ENCODE data around the gene OSBPL10.
"Not testable (repeated sequence)": the region's sequence is repeated elsewhere in the genome, so short reads cannot be mapped to it uniquely, and the experiment has no call there.

Gene OSBPL10

DNA sequence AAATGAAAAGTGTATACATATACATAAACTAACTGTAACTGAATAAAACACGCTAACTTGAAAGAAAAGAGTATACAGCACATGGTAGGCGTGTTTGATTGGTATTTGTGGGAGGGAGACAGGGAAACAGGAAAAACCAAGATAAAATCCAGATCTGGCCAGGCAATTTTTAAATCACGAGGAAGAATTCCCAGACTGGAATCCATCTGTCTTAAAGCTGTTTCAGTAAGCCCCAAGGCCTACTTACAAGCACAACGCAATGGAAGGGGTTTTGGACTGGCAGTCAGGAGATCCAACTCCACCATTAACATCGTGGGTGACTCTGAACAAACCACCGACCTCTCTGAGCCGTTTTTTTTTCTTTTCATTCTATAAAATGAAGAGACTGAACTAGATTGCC is 195.8 kb downstream of the OSBPL10 start:
- H3K27ac ChIP-seq (ENCODE audit: low read length) = no peak overlapping the region
- H3K4me3 ChIP-seq (ENCODE audit: low read length) = no peak overlapping the region
- no peaks in the 10 kb centered on the region for H3K27me3 ChIP-seq (ENCODE audit: control insufficient read depth, insufficient read depth, low read length)
- no peaks in the 10 kb centered on the region for H3K9me3 ChIP-seq (ENCODE audit: control insufficient read depth, insufficient read depth, low read length)
- H3K4me1 ChIP-seq (ENCODE audit: control insufficient read depth, insufficient read depth, low read length) = no peaks in the 10 kb centered on the region
- H3K36me3 ChIP-seq (ENCODE audit: control insufficient read depth, insufficient read depth, low read length) = no peaks in the 10 kb centered on the region
- no peak for DNase-seq (ENCODE audit: low read depth, low spot score)
- WGBS (ENCODE audit: insufficient coverage, insufficient read length) = no CpG with 5 or more reads among the region's 7 CpGs

- WGBS (ENCODE audit: insufficient coverage, insufficient read length) = no CpG with 5 or more reads among the region's 2 CpGs
- not testable (repeated sequence) for DNase-seq (ENCODE audit: low read depth, low spot score); H3K9me3 ChIP-seq (ENCODE audit: control insufficient read depth, insufficient read depth, low read length); H3K4me3 ChIP-seq (ENCODE audit: low read length); H3K27ac ChIP-seq (ENCODE audit: low read length); H3K36me3 ChIP-seq (ENCODE audit: control insufficient read depth, insufficient read depth, low read length); H3K27me3 ChIP-seq (ENCODE audit: control insufficient read depth, insufficient read depth, low read length); H3K4me1 ChIP-seq (ENCODE audit: control insufficient read depth, insufficient read depth, low read length)
These were observed 197.2 kb downstream of the OSBPL10 start for GRCh38 chr3:31783851-31784250.

DNA sequence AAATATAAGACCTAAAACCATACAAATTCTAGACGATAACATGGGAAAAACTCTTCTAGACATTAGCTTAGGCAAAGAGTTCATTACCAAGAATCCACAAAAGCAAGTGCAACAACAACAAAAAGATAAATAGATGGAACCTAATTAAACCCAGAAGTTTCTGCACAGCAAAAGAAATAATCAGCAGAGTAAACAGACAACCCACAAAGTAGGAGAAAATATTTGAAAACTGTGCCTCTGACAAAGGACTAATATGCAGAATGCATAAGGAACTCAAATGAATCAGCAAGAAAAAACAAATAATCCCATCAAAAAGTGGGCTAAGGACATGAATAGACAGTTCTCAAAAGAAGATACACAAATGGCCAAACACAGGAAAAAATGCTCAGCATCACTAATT is 198.8 kb downstream of the OSBPL10 start:
- H3K4me3 ChIP-seq (ENCODE audit: low read length); H3K9me3 ChIP-seq (ENCODE audit: control insufficient read depth, insufficient read depth, low read length); DNase-seq (ENCODE audit: low read depth, low spot score); H3K4me1 ChIP-seq (ENCODE audit: control insufficient read depth, insufficient read depth, low read length); H3K27me3 ChIP-seq (ENCODE audit: control insufficient read depth, insufficient read depth, low read length); H3K27ac ChIP-seq (ENCODE audit: low read length); H3K36me3 ChIP-seq (ENCODE audit: control insufficient read depth, insufficient read depth, low read length): not testable (repeated sequence)
- WGBS (ENCODE audit: insufficient coverage, insufficient read length) = no CpG with 5 or more reads among the region's 1 CpG

DNA sequence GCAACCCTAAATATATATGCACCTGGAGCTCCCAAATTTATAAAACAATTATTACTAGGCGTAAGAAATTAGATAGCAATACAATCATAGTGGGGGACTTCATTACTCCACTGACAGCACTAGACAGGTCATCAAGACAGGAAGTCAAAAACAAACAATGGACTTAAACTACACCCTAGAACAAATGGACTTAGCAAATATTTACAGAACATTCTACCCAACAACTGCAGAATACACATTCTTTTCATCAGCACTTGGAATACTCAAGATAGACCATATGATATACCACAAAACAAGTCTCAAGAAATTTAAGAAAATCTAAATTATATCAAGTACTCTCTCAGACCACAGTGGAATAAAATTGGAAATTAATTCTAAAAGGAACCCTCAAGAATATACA is 201.5 kb downstream of the OSBPL10 start:
- H3K4me1 ChIP-seq (ENCODE audit: control insufficient read depth, insufficient read depth, low read length) = no peaks in the 10 kb centered on the region
- H3K36me3 ChIP-seq (ENCODE audit: control insufficient read depth, insufficient read depth, low read length) = no peaks in the 10 kb centered on the region
- H3K4me3 ChIP-seq (ENCODE audit: low read length) = no peak overlapping the region
- no peaks in the 10 kb centered on the region for H3K27me3 ChIP-seq (ENCODE audit: control insufficient read depth, insufficient read depth, low read length)
- WGBS (ENCODE audit: insufficient coverage, insufficient read length) = no CpG with 5 or more reads among the region's 1 CpG
- no peak for DNase-seq (ENCODE audit: low read depth, low spot score)
- H3K27ac ChIP-seq (ENCODE audit: low read length) = no peak overlapping the region
- no peaks in the 10 kb centered on the region for H3K9me3 ChIP-seq (ENCODE audit: control insufficient read depth, insufficient read depth, low read length)

DNA sequence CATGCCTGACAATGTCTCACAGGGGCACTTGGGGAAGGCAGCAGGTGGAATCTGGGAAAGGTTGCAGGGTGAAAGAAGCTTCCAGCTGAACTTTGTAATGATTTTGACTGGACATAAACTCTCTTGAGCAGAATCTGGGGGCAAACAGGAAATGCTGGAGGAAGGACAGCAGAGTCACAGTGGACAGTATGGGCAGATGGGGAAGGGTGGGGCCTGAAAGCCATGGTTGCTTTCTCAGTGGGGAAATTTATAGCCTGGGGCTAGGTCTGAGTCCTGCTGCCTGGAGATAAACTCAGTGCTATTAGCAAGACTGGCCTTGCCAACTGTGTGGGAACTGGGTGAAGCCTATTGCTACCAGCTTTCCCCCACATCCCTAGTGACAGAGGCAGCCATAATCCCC is 203.2 kb downstream of the OSBPL10 start:
- no peak for DNase-seq (ENCODE audit: low read depth, low spot score)
- H3K4me3 ChIP-seq (ENCODE audit: low read length) = no peak overlapping the region
- H3K27me3 ChIP-seq (ENCODE audit: control insufficient read depth, insufficient read depth, low read length) = no peaks in the 10 kb centered on the region
- no peak overlapping the region for H3K27ac ChIP-seq (ENCODE audit: low read length)
- no peaks in the 10 kb centered on the region for H3K4me1 ChIP-seq (ENCODE audit: control insufficient read depth, insufficient read depth, low read length)
- no peaks in the 10 kb centered on the region for H3K9me3 ChIP-seq (ENCODE audit: control insufficient read depth, insufficient read depth, low read length)
- H3K36me3 ChIP-seq (ENCODE audit: control insufficient read depth, insufficient read depth, low read length) = no peaks in the 10 kb centered on the region

DNA sequence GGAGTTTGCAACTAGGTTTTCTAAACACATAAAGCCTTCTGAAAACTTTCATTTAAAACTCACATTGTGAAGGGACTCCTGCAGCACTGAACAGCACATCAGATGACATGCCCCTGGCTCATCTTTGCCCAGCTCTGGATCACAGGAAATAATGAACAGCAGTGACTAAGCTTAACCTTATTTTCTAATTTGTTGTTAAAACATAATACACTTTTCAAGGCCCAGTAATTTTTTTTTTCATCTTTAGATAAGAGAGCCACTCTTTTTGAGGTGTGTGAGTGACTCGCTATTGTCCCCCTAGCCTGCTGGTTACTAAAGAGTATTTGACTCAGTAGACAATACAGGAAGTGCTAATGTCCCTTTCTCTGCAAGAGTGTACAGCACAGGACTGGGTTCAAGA is 204.0 kb downstream of the OSBPL10 start:
- no peaks in the 10 kb centered on the region for H3K36me3 ChIP-seq (ENCODE audit: control insufficient read depth, insufficient read depth, low read length)
- DNase-seq (ENCODE audit: low read depth, low spot score) = no peak
- H3K4me1 ChIP-seq (ENCODE audit: control insufficient read depth, insufficient read depth, low read length) = no peaks in the 10 kb centered on the region
- no peak overlapping the region for H3K4me3 ChIP-seq (ENCODE audit: low read length)
- WGBS (ENCODE audit: insufficient coverage, insufficient read length) = no CpG with 5 or more reads among the region's 1 CpG
- H3K9me3 ChIP-seq (ENCODE audit: control insufficient read depth, insufficient read depth, low read length) = no peaks in the 10 kb centered on the region
- H3K27me3 ChIP-seq (ENCODE audit: control insufficient read depth, insufficient read depth, low read length) = no peaks in the 10 kb centered on the region
- no peak overlapping the region for H3K27ac ChIP-seq (ENCODE audit: low read length)

DNA sequence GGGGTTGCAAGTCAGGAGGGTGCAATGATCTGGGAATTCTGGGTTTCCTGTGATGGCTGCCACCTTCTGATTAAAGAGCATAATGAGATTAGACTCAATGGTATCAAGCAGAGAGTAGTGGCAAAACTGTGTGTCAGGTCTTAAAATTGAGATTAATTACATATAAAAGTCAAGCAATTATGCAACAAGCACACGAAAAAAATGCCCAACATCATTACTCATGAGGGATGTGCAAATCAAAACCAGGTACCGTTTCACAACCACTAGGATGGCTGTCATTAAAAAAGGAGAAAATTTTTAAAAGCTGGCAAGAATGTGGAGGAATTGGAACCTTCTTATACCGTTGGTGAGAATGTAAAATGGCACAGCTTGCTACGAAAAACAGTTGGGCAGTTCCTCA is 205.0 kb downstream of the OSBPL10 start:
- no CpG with 5 or more reads among the region's 4 CpGs for WGBS (ENCODE audit: insufficient coverage, insufficient read length)

DNA sequence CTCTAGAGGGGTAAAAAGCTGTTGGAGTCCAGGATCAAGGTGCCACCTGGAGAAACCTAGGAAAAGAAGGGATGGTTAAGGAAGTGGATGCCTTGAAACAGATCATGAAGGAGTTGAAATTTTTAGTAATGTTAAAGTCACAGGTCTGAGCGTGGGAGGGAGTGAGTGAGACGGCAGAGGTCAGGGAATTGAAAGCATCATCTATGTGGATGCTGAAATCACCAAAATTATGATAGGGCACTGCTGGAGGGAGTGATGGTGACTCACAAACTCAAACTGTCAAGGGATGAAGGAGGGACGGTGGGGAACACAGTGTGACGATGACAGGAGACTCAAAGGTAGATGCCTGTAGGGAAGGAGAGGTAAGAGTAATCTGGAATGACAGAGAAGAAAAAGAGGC is 205.7 kb downstream of the OSBPL10 start:
- Histone ChIP-seq H3K4me1 (ENCODE audit: control insufficient read depth, insufficient read depth, low read length) (no peaks in the 10 kb centered on the region), H3K36me3 (ENCODE audit: control insufficient read depth, insufficient read depth, low read length) (no peaks in the 10 kb centered on the region), H3K27me3 (ENCODE audit: control insufficient read depth, insufficient read depth, low read length) (no peaks in the 10 kb centered on the region), H3K4me3 (ENCODE audit: low read length) (no peak overlapping the region), H3K9me3 (ENCODE audit: control insufficient read depth, insufficient read depth, low read length) (no peaks in the 10 kb centered on the region), H3K27ac (ENCODE audit: low read length) (no peak overlapping the region)
- WGBS (ENCODE audit: insufficient coverage, insufficient read length) = no CpG with 5 or more reads among the region's 4 CpGs
- no peak for DNase-seq (ENCODE audit: low read depth, low spot score)

More for the DNA sequence above, 205.0 kb downstream of the OSBPL10 start:
- H3K27ac ChIP-seq (ENCODE audit: low read length) = no peak overlapping the region
- H3K4me1 ChIP-seq (ENCODE audit: control insufficient read depth, insufficient read depth, low read length) = no peaks in the 10 kb centered on the region
- H3K36me3 ChIP-seq (ENCODE audit: control insufficient read depth, insufficient read depth, low read length) = no peaks in the 10 kb centered on the region
- H3K9me3 ChIP-seq (ENCODE audit: control insufficient read depth, insufficient read depth, low read length) = no peaks in the 10 kb centered on the region
- H3K4me3 ChIP-seq (ENCODE audit: low read length) = no peak overlapping the region
- DNase-seq (ENCODE audit: low read depth, low spot score) = no peak
- H3K27me3 ChIP-seq (ENCODE audit: control insufficient read depth, insufficient read depth, low read length) = no peaks in the 10 kb centered on the region

DNA sequence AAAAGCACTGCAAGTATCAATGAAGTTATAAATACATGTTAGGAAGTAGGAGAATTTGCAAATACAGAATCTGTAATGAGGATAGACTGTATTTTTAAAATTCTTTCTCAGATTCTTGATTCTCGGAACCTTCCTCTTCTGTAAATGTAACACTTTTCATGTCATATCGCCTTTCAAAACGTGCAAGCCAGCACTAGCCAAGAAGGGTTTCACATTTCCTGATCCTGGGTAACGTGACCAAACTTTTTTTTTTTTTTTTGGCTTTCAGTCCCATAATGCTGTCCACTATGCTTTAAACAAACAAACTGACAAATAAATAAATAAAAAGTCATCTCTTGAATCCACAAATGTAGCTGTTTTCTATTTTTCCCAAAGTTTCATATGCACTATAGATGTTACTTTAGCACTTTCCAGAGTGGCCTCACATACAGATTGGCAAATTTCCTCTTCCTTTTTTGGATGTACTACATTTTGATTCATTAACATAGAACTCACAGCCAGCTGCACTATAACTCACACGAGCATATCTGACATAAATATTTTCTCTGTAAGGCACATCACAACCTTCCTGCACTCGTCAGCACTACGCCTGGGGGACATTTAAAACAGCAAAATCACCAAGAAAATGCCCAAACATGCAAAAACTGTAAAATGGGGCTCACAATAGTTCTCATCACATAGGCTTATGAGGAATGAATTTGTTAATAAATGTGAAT is 208.1 kb downstream of the OSBPL10 start:
- H3K9me3 ChIP-seq (ENCODE audit: control insufficient read depth, insufficient read depth, low read length) = no peaks in the 10 kb centered on the region
- H3K27ac ChIP-seq (ENCODE audit: low read length) = no peak overlapping the region
- H3K4me1 ChIP-seq (ENCODE audit: control insufficient read depth, insufficient read depth, low read length) = no peaks in the 10 kb centered on the region
- H3K4me3 ChIP-seq (ENCODE audit: low read length) = no peak overlapping the region
- H3K27me3 ChIP-seq (ENCODE audit: control insufficient read depth, insufficient read depth, low read length) = no peaks in the 10 kb centered on the region
- H3K36me3 ChIP-seq (ENCODE audit: control insufficient read depth, insufficient read depth, low read length) = no peaks in the 10 kb centered on the region
- WGBS (ENCODE audit: insufficient coverage, insufficient read length) = no CpG with 5 or more reads among the region's 7 CpGs
- DNase-seq (ENCODE audit: low read depth, low spot score) = no peak

GRCh38 chr3:31772272-31772671 is 208.8 kb downstream of the OSBPL10 start:
- no peaks in the 10 kb centered on the region for H3K27me3 ChIP-seq (ENCODE audit: control insufficient read depth, insufficient read depth, low read length)
- DNase-seq (ENCODE audit: low read depth, low spot score) = no peak
- H3K9me3 ChIP-seq (ENCODE audit: control insufficient read depth, insufficient read depth, low read length) = no peaks in the 10 kb centered on the region
- no peak overlapping the region for H3K27ac ChIP-seq (ENCODE audit: low read length)
- WGBS (ENCODE audit: insufficient coverage, insufficient read length) = no CpG with 5 or more reads among the region's 4 CpGs
- no peak overlapping the region for H3K4me3 ChIP-seq (ENCODE audit: low read length)
- H3K4me1 ChIP-seq (ENCODE audit: control insufficient read depth, insufficient read depth, low read length) = no peaks in the 10 kb centered on the region; the same call in 1 of the 2 replicates
- no peaks in the 10 kb centered on the region for H3K36me3 ChIP-seq (ENCODE audit: control insufficient read depth, insufficient read depth, low read length)

DNA sequence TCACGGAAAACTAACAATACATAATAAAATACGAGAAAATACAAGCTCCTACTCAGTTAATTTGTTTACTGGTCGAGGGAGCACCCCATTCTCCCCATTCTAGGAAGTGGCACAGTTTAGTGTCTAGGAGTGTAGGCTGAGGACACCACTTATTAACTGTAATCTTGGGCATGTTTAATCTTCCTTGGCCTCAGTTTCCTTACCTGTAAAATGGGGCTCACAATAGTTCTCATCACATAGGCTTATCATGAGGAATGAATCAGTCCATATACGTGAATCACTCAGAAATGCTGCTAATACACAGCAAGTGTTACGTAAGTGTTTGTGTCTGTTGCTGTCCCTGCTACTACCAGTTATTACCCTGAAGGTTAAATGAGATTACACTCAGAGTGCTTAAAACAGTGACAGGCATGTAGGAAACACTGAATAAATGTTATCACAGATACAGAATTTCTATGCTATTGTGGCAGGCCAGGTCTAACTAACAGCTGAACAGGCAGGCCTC is 210.2 kb downstream of the OSBPL10 start:
- Histone ChIP-seq H3K27me3 (ENCODE audit: control insufficient read depth, insufficient read depth, low read length) (no peaks in the 10 kb centered on the region), H3K4me3 (ENCODE audit: low read length) (no peak overlapping the region)

More for the DNA sequence above, 210.2 kb downstream of the OSBPL10 start:
- no peak overlapping the region for H3K27ac ChIP-seq (ENCODE audit: low read length)
- no peaks in the 10 kb centered on the region for H3K36me3 ChIP-seq (ENCODE audit: control insufficient read depth, insufficient read depth, low read length)
- H3K9me3 ChIP-seq (ENCODE audit: control insufficient read depth, insufficient read depth, low read length) = no peaks in the 10 kb centered on the region
- DNase-seq (ENCODE audit: low read depth, low spot score) = no peak
- no peaks in the 10 kb centered on the region; the same call in 1 of the 2 replicates for H3K4me1 ChIP-seq (ENCODE audit: control insufficient read depth, insufficient read depth, low read length)
- no CpG with 5 or more reads among the region's 5 CpGs for WGBS (ENCODE audit: insufficient coverage, insufficient read length)

All from iPS DF 6.9 (cell line).